Motor neuron (in vitro differentiated cells): ENCODE measurements around the gene SZT2. TPM values are rescaled to one million over a fixed set of nuclear protein-coding genes. Genes with fewer than 3 reads are reported as not detected.
"Not testable (repeated sequence)": the region's sequence is repeated elsewhere in the genome, so short reads cannot be mapped to it uniquely, and the experiment has no call there.

Source experiments
- ATAC-seq, 8 experiments: fragments of 200-7000 bp; cut with Tn5 transposase; replicated peaks in 6 of 8; 2 replicates each; pipeline ENCODE4 v1.8.0; 2021; ENCODE audit warnings: mild to moderate bottlenecking in 8 of 8, moderate library complexity in 8 of 8
- H3K27ac ChIP-seq, 2 donors: fragments of 250-450 bp; sonication (Bioruptor Pico); 2 replicates each; pipeline ENCODE4 v1.9.0; 2021; ENCODE audit warnings: antibody characterized with exemption in 2 of 2, mild to moderate bottlenecking in 2 of 2, moderate library complexity in 1 of 2
- H3K4me1 ChIP-seq, 2 donors: fragments of 250-450 bp; sonication (Bioruptor Pico); replicated peaks in 1 of 2; 2 replicates each; pipeline ENCODE4 v1.6.1; 2021; ENCODE audit warnings: antibody characterized with exemption in 2 of 2, mild to moderate bottlenecking in 2 of 2, moderate library complexity in 1 of 2
- H3K4me3 ChIP-seq, 5 donors: fragments of 250-450 bp; sonication (Bioruptor Pico); 2 replicates each; pipeline ENCODE4 v1.9.0; 2021; ENCODE audit warnings: antibody characterized with exemption in 5 of 5, mild to moderate bottlenecking in 5 of 5, moderate library complexity in 4 of 5
- WGBS, 10 experiments: fragments of 450-650 bp; shearing (Covaris generic); methylation state at CpG; one replicate each; pipeline ENCODE4 v1.0.0; 2022; 5-methylcytosine and 5-hydroxymethylcytosine counted together
- in situ Hi-C, 9 experiments: fragments of 400-800 bp; cut with MboI; loops; one replicate each; pipeline ENCODE4 v1.15.0; 2021; ENCODE audit warnings: low sequenced_read_pairs in 9 of 9, low pct_unique_long_range_greater_than_20kb in 2 of 9; ENCODE audit not compliant: unreplicated experiment in 9 of 9
- total RNA-seq, 8 experiments: library from RNA; unstranded; fragments of 300-600 nt; gene quantifications; 2 replicates each; pipeline versions ENCODE4 v1.2.3 to v1.2.4, GENCODE V29; 2022

SZT2 gene
- total RNA-seq, 8 experiments from 2014 or later: 14.3 to 73.8 (median 23.0) TPM

- no peak for ATAC-seq
- Histone ChIP-seq H3K4me1 (no peaks in the 10 kb centered on the region), H3K4me3 (no peak overlapping the region), H3K27ac (no peak overlapping the region)
- in situ Hi-C loops: no loop called here
- 58 to 100% (median 80%) methylated on average over 1 to 2 of the region's 2 CpGs; no CpG with 5 or more reads in 3 of the 10 experiments for WGBS, 10 experiments
These were observed 76.7 kb downstream of the SZT2 start for GRCh38 chr1:43466403-43466802.

GRCh38 chr1:43468414-43468813 lies 78.7 kb downstream of the SZT2 start:
- in situ Hi-C loops: no loop called here
- 50 to 90% (median 63%) methylated on average over 1 to 3 of the region's 3 CpGs; no CpG with 5 or more reads in 5 of the 10 experiments for WGBS, 10 experiments

DNA sequence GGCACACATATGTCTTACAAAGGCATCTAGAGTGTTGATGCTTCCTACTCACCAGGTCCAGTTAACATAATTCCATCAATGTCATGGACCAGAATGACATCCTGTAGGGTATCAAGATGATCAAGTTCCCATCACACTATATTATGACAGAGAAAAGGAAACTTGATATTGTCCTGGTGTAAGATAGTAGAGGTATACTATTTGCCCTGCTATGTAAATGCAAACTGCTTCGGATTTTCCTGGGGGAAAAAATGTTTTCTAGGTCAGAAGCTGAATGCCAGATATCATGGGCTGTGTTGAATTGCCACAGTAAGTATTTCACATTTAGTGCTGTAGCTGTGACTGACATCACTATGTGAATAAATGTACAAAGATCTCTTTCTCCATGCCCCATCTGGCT lies 80.2 kb downstream of the SZT2 start:
- WGBS, 10 experiments: 20 to 100% (median 50%) methylated on average over 1 of the region's 1 CpG; no CpG with 5 or more reads in 3 of the 10 experiments

More at GRCh38 chr1:43468414-43468813, 78.7 kb downstream of the SZT2 start:
- no peak overlapping the region for H3K4me3 ChIP-seq
- ATAC-seq: peak in 5 of 8 experiments; percentile 11 to 90 (median 87)
- H3K27ac ChIP-seq: no peak overlapping the region
- H3K4me1 ChIP-seq: no peaks in the 10 kb centered on the region

GRCh38 chr1:43472087-43472462 lies 82.4 kb downstream of the SZT2 start:
- 70 to 98% (median 89%) methylated on average over 1 to 5 of the region's 5 CpGs for WGBS, 10 experiments
- no peak overlapping the region for H3K27ac ChIP-seq
- in situ Hi-C loops: no loop called here

More for the DNA sequence above, 80.2 kb downstream of the SZT2 start:
- Histone ChIP-seq H3K4me3 (no peak overlapping the region), H3K27ac (no peak overlapping the region), H3K4me1 (no peaks in the 10 kb centered on the region)
- in situ Hi-C loops: no loop called here
- ATAC-seq: no peak

GRCh38 chr1:43472463-43473151 lies 82.9 kb downstream of the SZT2 start:
- WGBS, 10 experiments: 15 to 100% (median 79%) methylated on average over 1 to 4 of the region's 6 CpGs; no CpG with 5 or more reads in 2 of the 10 experiments
- H3K4me3 ChIP-seq, H3K4me1 ChIP-seq, H3K27ac ChIP-seq, in situ Hi-C loops: not testable (repeated sequence)
- ATAC-seq: peak; percentile 13 to 85 (median 46)

More at GRCh38 chr1:43472087-43472462, 82.4 kb downstream of the SZT2 start:
- ATAC-seq: no peak
- Histone ChIP-seq H3K4me1 (no peaks in the 10 kb centered on the region), H3K4me3 (no peak overlapping the region)

GRCh38 chr1:43473463-43473862 lies 83.8 kb downstream of the SZT2 start:
- in situ Hi-C loops: no loop called here
- WGBS, 10 experiments: 57 to 100% (median 89%) methylated on average over 2 to 4 of the region's 4 CpGs; no CpG with 5 or more reads in 1 of the 10 experiments

GRCh38 chr1:43475611-43476401 lies 86.1 kb downstream of the SZT2 start:
- ATAC-seq: peak in 5 of 8 experiments; percentile 16 to 60 (median 40)
- H3K4me3 ChIP-seq: not testable (repeated sequence)

More at GRCh38 chr1:43473463-43473862, 83.8 kb downstream of the SZT2 start:
- no peak overlapping the region for H3K4me3 ChIP-seq
- no peak overlapping the region for H3K27ac ChIP-seq
- no peaks in the 10 kb centered on the region for H3K4me1 ChIP-seq
- no peak for ATAC-seq

DNA sequence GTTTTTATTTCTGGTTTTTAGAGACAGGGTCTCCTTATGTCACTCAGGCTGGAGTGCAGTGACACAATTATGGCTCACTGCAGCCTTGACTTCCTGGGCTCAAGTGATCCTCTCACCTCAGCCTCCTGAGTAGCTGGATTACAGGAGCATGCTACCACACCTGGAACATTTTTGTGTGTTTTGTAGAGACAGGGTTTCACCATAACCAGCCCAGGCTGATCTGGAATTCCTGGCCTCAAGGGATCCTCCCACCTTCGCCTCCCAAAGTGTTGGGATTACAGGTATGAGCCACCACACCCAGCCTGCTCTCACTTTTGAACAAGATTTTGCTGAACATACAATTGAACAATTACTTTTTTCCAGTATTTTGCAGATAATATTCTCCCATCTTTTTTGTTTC lies 88.0 kb downstream of the SZT2 start:
- in situ Hi-C loops: no loop called here
- no peak overlapping the region for H3K27ac ChIP-seq
- no peaks in the 10 kb centered on the region for H3K4me1 ChIP-seq
- H3K4me3 ChIP-seq: no peak overlapping the region
- ATAC-seq: no peak
- WGBS, 10 experiments: 73 to 100% (median 90%) methylated on average over 1 of the region's 1 CpG; no CpG with 5 or more reads in 2 of the 10 experiments

More at GRCh38 chr1:43475611-43476401, 86.1 kb downstream of the SZT2 start:
- in situ Hi-C loops, H3K27ac ChIP-seq, H3K4me1 ChIP-seq: not testable (repeated sequence)
- 23 to 90% (median 74%) methylated on average over 2 to 7 of the region's 10 CpGs; no CpG with 5 or more reads in 1 of the 10 experiments for WGBS, 10 experiments

GRCh38 chr1:43479414-43479813 lies 89.7 kb downstream of the SZT2 start:
- 74 to 97% (median 88%) methylated on average over 3 of the region's 3 CpGs for WGBS, 10 experiments
- Histone ChIP-seq H3K4me1 (no peaks in the 10 kb centered on the region), H3K4me3 (no peak overlapping the region), H3K27ac (no peak overlapping the region)
- no peak for ATAC-seq
- in situ Hi-C loops: no loop called here

- 16 to 84% (median 74%) methylated on average over 1 to 2 of the region's 2 CpGs for WGBS, 10 experiments
- Histone ChIP-seq H3K4me3 (no peak overlapping the region), H3K4me1 (no peaks in the 10 kb centered on the region), H3K27ac (no peak overlapping the region)
- in situ Hi-C loops: no loop called here
- peak in 1 of 8 experiments; percentile 26 for ATAC-seq
These were observed 91.8 kb downstream of the SZT2 start for GRCh38 chr1:43481491-43481890.

DNA sequence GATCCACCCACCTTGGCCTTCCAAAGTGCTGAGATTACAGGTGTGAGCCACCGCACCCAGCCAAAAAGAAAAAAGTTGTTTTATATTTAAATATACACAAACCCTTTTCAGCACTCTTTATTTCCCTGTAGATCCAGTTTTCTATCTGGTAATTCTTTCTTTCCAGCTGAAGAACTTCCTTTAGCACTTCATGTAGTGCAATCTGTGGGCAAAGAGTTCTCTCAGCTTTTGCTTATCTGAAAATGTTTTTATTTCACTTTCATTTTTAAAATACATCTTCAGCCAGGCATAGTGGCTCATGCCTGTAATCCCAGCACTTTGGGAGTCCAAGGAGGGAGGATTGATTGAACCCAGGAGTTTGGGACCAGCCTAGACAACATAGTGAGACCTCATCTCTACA lies 92.5 kb downstream of the SZT2 start:
- Histone ChIP-seq H3K27ac (no peak overlapping the region), H3K4me1 (no peaks in the 10 kb centered on the region), H3K4me3 (no peak overlapping the region)
- WGBS, 10 experiments: 67 to 100% (median 100%) methylated on average over 1 of the region's 1 CpG; no CpG with 5 or more reads in 1 of the 10 experiments
- in situ Hi-C loops: no loop called here
- no peak for ATAC-seq

DNA sequence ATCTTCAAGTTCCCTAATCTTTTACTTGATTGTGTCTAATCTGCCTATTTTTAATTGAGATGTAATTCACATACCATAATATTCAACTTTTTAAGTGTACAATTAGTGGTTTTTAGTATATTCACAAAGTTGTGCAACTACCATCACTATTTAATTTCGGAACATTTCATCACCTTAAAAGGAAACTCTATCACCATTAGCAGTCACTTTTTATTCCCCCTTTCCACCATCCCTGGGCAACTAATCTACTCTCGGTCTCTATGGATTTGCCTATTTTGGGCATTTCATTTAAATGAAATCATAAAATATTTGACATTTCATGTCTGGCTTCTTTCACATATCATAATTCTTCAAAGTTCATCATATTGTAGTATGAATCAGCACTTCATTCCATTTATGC lies 94.7 kb downstream of the SZT2 start:
- Histone ChIP-seq H3K4me1 (no peaks in the 10 kb centered on the region), H3K27ac (no peak overlapping the region), H3K4me3 (no peak overlapping the region)
- in situ Hi-C loops: no loop called here
- WGBS, 10 experiments: 82 to 96% (median 87%) methylated on average over 2 of the region's 2 CpGs; no CpG with 5 or more reads in 1 of the 10 experiments
- no peak for ATAC-seq

DNA sequence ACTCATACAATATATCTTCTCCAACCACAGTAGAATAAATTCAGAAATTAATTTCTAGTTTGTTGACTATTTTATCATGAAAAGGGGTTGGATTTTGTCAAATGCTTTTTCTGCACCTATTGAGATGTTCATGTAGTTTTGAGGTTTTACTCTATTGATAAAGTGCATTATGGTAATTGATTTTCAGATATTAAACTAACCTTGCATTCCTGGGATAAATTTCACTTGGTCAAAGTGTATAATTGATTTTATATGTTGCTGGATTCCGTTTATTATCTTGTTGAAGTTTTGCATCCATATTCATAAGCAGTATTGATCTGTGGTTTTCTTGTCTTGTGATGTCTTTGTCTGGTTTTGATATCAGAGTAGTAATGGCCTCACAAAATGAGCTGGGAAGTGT lies 98.5 kb downstream of the SZT2 start:
- H3K4me1 ChIP-seq: no peaks in the 10 kb centered on the region
- in situ Hi-C loops: no loop called here
- H3K4me3 ChIP-seq: no peak overlapping the region
- no peak overlapping the region for H3K27ac ChIP-seq
- ATAC-seq: no peak
- WGBS, 10 experiments: 17 to 100% (median 50%) methylated on average over 1 of the region's 1 CpG; no CpG with 5 or more reads in 1 of the 10 experiments
